SU-DHL-6 (cell line): ENCODE measurements around the gene ST6GALNAC4.

Experiments used
- H2AFZ ChIP-seq: fragments of 200-600 bp; sonication (generic); 2 replicates; pipeline ENCODE4 v1.6.1; 2014; ENCODE audit warnings: low read depth, mild to moderate bottlenecking, moderate library complexity, mixed read lengths, antibody characterized with exemption, low read length; ENCODE audit not compliant: severe bottlenecking
- H3F3A ChIP-seq: fragments of 200-600 bp; shearing (Covaris generic); 2 replicates; pipeline ENCODE4 v1.6.0; 2016; ENCODE audit warnings: antibody characterized with exemption, mild to moderate bottlenecking; ENCODE audit not compliant: insufficient read depth
- H3K27ac ChIP-seq: fragments of 200-600 bp; sonication (generic); 2 replicates; pipeline ENCODE4 v1.5.1; 2016; ENCODE audit warnings: low read depth, mild to moderate bottlenecking, low read length, moderate library complexity, mixed read lengths
- H3K27me3 ChIP-seq: fragments of 200-600 bp; sonication (generic), shearing (Covaris generic); 2 replicates; pipeline ENCODE4 v1.6.0; 2014; ENCODE audit warnings: mild to moderate bottlenecking, low read length
- H3K36me3 ChIP-seq: fragments of 200-600 bp; sonication (generic); 2 replicates; pipeline ENCODE4 v1.6.1; 2014; ENCODE audit warnings: mild to moderate bottlenecking, low read length, mixed read lengths
- H3K4me2 ChIP-seq: fragments of 300-600, 200-600 bp; shearing (Covaris generic), sonication (generic); 2 replicates; pipeline ENCODE4 v1.6.0; 2014; ENCODE audit warnings: low read length, low read depth, mild to moderate bottlenecking; ENCODE audit not compliant: poor library complexity, severe bottlenecking
- H3K4me3 ChIP-seq: fragments of 200-600 bp; sonication (generic); 2 replicates; pipeline ENCODE4 v1.5.1; 2014; ENCODE audit warnings: antibody characterized with exemption, low read length, mild to moderate bottlenecking, mixed read lengths; ENCODE audit not compliant: insufficient read depth, poor library complexity, severe bottlenecking
- H3K79me2 ChIP-seq: fragments of 200-600 bp; sonication (generic); 2 replicates; pipeline ENCODE4 v1.6.1; 2014; ENCODE audit warnings: mild to moderate bottlenecking, low read length, moderate library complexity; ENCODE audit not compliant: insufficient read depth
- H3K9ac ChIP-seq: fragments of 200-600 bp; sonication (generic); 2 replicates; pipeline ENCODE4 v1.7.0; 2014; ENCODE audit warnings: mild to moderate bottlenecking, low read length
- H3K9me2 ChIP-seq: fragments of 200-600 bp; sonication (generic); replicated peaks from 2 replicates; pipeline ENCODE4 v1.6.1; 2014; ENCODE audit warnings: low read length; ENCODE audit not compliant: insufficient read depth
- H3K9me3 ChIP-seq: fragments of 200-600 bp; sonication (generic); 2 replicates; pipeline ENCODE4 v1.6.1; 2014; ENCODE audit warnings: low read length, mixed read lengths; ENCODE audit not compliant: insufficient read depth
- H4K20me1 ChIP-seq: fragments of 200-600 bp; sonication (generic); 2 replicates; pipeline ENCODE4 v1.6.1; 2014; ENCODE audit warnings: low read depth, mild to moderate bottlenecking, antibody characterized with exemption, low read length, moderate library complexity, mixed read lengths
- EZH2phosphoT487 ChIP-seq: fragments of 200-600 bp; sonication (generic), shearing (Covaris generic); conservative IDR thresholded peaks from 2 replicates; pipeline ENCODE4 v1.6.1; 2018; ENCODE audit warnings: mild to moderate bottlenecking, antibody characterized with exemption, low read length, moderate library complexity, mixed read lengths
- TF ChIP-seq, protein P1 (sequence below): fragments of 200-600 bp; sonication (generic); IDR thresholded peaks from one replicate; pipeline ENCODE4 v1.5.1; 2017; ENCODE audit warnings: antibody characterized with exemption, mild to moderate bottlenecking, low read length, moderate library complexity; ENCODE audit not compliant: insufficient read depth, poor library complexity, severe bottlenecking

The ST6GALNAC4 gene

DNA sequence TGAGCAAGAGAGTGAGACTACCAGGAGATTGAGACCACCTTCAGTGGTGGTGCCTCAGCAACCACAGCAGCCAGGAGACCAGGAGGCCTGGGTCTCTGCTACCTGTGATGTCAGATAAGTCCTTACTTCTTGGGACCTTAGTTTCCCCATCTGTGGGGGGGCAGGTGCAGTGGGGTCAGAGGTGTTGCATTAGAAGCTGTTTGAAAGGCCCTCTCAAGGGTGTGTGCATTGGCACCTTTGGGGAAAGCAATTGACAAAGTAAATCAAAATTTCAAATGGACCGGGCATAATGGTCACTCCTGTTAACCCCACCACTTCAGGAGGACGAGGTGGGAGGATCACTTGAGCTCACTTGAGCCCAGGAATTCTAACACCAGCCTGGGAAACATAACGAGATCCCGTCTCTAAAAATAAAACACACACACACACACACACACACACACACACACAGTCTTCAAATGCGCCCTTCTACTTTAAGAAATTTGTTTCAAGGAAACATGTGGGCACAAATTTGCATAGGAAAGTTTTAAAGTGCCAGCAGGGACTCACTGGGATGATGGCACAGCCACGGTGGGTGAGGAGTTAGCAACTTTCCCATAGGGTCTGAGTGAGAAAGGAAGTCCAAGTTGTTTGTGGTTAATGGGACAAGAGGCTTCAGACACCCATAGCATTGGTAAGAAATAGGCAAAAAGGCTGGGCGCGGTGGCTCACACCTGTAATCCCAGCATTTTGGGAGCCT, 38.0 kb downstream of the ST6GALNAC4 start:
- H3K27me3 ChIP-seq: no peaks in the 10 kb centered on the region
- H2AFZ ChIP-seq: no peak overlapping the region
- no peak for TF ChIP-seq EZH2phosphoT487
- TF ChIP-seq, protein P1, sequence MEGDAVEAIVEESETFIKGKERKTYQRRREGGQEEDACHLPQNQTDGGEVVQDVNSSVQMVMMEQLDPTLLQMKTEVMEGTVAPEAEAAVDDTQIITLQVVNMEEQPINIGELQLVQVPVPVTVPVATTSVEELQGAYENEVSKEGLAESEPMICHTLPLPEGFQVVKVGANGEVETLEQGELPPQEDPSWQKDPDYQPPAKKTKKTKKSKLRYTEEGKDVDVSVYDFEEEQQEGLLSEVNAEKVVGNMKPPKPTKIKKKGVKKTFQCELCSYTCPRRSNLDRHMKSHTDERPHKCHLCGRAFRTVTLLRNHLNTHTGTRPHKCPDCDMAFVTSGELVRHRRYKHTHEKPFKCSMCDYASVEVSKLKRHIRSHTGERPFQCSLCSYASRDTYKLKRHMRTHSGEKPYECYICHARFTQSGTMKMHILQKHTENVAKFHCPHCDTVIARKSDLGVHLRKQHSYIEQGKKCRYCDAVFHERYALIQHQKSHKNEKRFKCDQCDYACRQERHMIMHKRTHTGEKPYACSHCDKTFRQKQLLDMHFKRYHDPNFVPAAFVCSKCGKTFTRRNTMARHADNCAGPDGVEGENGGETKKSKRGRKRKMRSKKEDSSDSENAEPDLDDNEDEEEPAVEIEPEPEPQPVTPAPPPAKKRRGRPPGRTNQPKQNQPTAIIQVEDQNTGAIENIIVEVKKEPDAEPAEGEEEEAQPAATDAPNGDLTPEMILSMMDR: no peak
- H3K4me3 ChIP-seq: no peak overlapping the region
- no peaks in the 10 kb centered on the region for H3K9me2 ChIP-seq
- H3K9ac ChIP-seq: no peak overlapping the region
- no peaks in the 10 kb centered on the region for H3K79me2 ChIP-seq
- no peaks in the 10 kb centered on the region for H3K9me3 ChIP-seq
- no peaks in the 10 kb centered on the region for H3F3A ChIP-seq
- H4K20me1 ChIP-seq: no peaks in the 10 kb centered on the region
- H3K27ac ChIP-seq: no peak overlapping the region
- no peak overlapping the region for H3K4me2 ChIP-seq
- H3K36me3 ChIP-seq: no peaks in the 10 kb centered on the region

DNA sequence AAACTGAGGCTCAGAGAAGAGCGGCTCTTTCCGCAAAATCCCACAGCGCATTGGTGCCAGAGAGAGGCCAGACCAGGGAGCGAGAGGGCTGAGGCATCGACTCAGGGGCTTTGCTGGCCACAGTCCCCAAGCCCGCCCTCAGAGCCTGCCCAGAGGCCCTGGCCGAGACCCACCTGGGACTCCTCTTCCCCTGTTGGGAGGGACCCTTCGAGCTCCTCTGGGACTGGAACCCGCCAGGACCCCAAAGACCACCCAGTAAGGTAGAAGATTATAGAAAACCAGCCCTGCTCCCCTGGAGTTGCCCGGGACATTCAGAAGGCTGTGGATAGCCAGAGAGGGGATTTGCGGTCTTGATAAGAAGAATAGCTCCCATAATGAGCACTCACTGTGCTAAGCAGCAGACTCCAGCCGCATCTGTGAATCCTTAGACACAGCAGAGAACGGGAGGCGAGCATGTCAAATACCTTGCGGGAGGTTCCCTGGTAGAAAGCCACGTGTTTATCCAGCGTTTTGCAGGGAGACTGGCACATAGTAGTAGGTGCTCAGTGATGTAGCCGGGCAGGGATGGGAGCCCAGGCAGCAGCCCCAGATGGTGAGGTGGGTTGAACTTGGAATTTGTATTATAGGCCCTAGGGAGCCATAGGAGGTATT, 38.7 kb downstream of the ST6GALNAC4 start:
- H3K79me2 ChIP-seq: no peaks in the 10 kb centered on the region
- no peaks in the 10 kb centered on the region for H3K9me2 ChIP-seq
- no peak overlapping the region for H3K4me3 ChIP-seq
- no peak overlapping the region for H2AFZ ChIP-seq
- no peaks in the 10 kb centered on the region for H4K20me1 ChIP-seq
- H3K4me2 ChIP-seq: no peak overlapping the region
- TF ChIP-seq, protein P1: no peak
- no peak for TF ChIP-seq EZH2phosphoT487
- H3F3A ChIP-seq: no peaks in the 10 kb centered on the region
- no peak overlapping the region for H3K27ac ChIP-seq
- H3K27me3 ChIP-seq: no peaks in the 10 kb centered on the region
- H3K9ac ChIP-seq: no peak overlapping the region
- no peaks in the 10 kb centered on the region for H3K9me3 ChIP-seq
- no peaks in the 10 kb centered on the region for H3K36me3 ChIP-seq

DNA sequence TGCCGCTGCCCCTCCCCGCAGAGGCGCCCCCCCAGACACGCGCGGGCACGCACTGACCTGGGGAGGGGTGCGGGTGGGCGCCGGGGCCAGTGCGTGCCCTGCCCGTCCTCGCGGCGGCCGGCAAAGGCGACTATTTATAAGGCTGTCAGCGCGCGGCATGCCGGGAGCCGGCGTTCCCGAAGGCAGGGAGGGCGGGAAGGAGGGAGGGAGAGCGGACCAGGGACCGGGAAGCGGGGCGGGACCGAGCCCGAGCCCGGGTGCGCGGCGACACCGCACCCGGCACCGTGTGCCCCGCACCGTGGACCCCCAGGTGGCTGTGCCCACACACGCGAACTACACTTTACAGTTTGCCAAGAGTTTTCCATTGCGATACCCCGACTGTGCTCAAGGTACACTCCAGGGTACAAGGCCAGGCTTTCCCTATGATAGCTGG, 39.3 kb downstream of the ST6GALNAC4 start, which contains the start of gene AK1:
TSS of gene AK1 (minus strand) at position 110 of the 433 bp plus-strand sequence. CDS start 3,058 bp downstream, outside the sequence.
- Histone ChIP-seq H3K4me3 (no peak within 1 kb of the TSS), H3K27ac (no peak within 1 kb of the TSS), H3K27me3 (no peaks in the 10 kb centered on the region), H3K4me2 (no peak within 1 kb of the TSS), H3K79me2 (no peaks in the 10 kb centered on the region), H3K9me3 (no peaks in the 10 kb centered on the region), H3K9ac (no peak within 1 kb of the TSS), H3K36me3 (no peaks in the 10 kb centered on the region), H4K20me1 (no peaks in the 10 kb centered on the region), H2AFZ (no peak within 1 kb of the TSS), H3F3A (no peaks in the 10 kb centered on the region), H3K9me2 (no peaks in the 10 kb centered on the region)
- TF ChIP-seq EZH2phosphoT487: no peak
- TF ChIP-seq, protein P1: no peak
